Measurements from ENCODE around the gene COL18A1. TPM values are rescaled to one million over a fixed set of nuclear protein-coding genes. Genes with fewer than 3 reads are reported as not detected.

Gene COL18A1
- total RNA-seq, 2 donors from 2014 or later, result 56.2 to 229 TPM

GRCh38 chr21:45416620-45417019 lies 11.7 kb downstream of the COL18A1 start:
- no peak for DNase-seq (ENCODE audit: low spot score)
- TF ChIP-seq CTCF (IDR thresholded peaks at IDR 0.05), result no peak
- no peak for TF ChIP-seq POLR2AphosphoS5 (IDR thresholded peaks at IDR 0.05)
- TF ChIP-seq POLR2A (IDR thresholded peaks at IDR 0.05), result no peak
- 81% methylated on average over 8 of the region's 8 CpGs for WGBS
- Histone ChIP-seq H3K4me1 (replicated peaks) (no peaks in the 10 kb centered on the region), H3K4me3 (no peak overlapping the region), H3K36me3 (no peaks in the 10 kb centered on the region), H3K27ac (no peak overlapping the region), H3K9me3 (no peaks in the 10 kb centered on the region), H3K27me3 (replicated peaks; ENCODE audit: insufficient read depth) (no peaks in the 10 kb centered on the region)
- intact Hi-C loops (cut with DNase I), result no loop called here

- H3K4me1 ChIP-seq (replicated peaks), result no peaks in the 10 kb centered on the region
- DNase-seq (ENCODE audit: low spot score), result no peak
- H3K27ac ChIP-seq, result peak overlapping the region in 1 of 2 donors; percentile 27
- TF ChIP-seq POLR2A (IDR thresholded peaks at IDR 0.05), result no peak
- no peak for TF ChIP-seq POLR2AphosphoS5 (IDR thresholded peaks at IDR 0.05)
- TF ChIP-seq CTCF (IDR thresholded peaks at IDR 0.05), result no peak
- 82% methylated on average over 22 of the region's 22 CpGs for WGBS
- intact Hi-C loops (cut with DNase I), result no loop called here
- H3K9me3 ChIP-seq, result no peaks in the 10 kb centered on the region
- H3K27me3 ChIP-seq (replicated peaks; ENCODE audit: insufficient read depth), result no peaks in the 10 kb centered on the region
- no peak overlapping the region for H3K4me3 ChIP-seq
- H3K36me3 ChIP-seq, result no peaks in the 10 kb centered on the region
These were observed 12.4 kb downstream of the COL18A1 start for GRCh38 chr21:45417256-45417950.

- DNase-seq (ENCODE audit: low spot score), result no peak
- H3K9me3 ChIP-seq, result no peaks in the 10 kb centered on the region
- H3K36me3 ChIP-seq, result no peaks in the 10 kb centered on the region
- WGBS, result 89% methylated on average over 15 of the region's 20 CpGs
- no peak overlapping the region for H3K4me3 ChIP-seq
- peak overlapping the region in 1 of 2 donors; percentile 27 for H3K27ac ChIP-seq
- H3K27me3 ChIP-seq (replicated peaks; ENCODE audit: insufficient read depth), result no peaks in the 10 kb centered on the region
- TF ChIP-seq POLR2AphosphoS5 (IDR thresholded peaks at IDR 0.05) (no peak), CTCF (IDR thresholded peaks at IDR 0.05) (no peak), POLR2A (IDR thresholded peaks at IDR 0.05) (no peak)
- intact Hi-C loops (cut with DNase I), result no loop called here
- H3K4me1 ChIP-seq (replicated peaks), result no peaks in the 10 kb centered on the region
These were observed 13.0 kb downstream of the COL18A1 start for GRCh38 chr21:45417951-45418300.

GRCh38 chr21:45418301-45419071 lies 13.5 kb downstream of the COL18A1 start:
- intact Hi-C loops (cut with DNase I), result no loop called here
- H3K4me1 ChIP-seq (replicated peaks), result no peaks in the 10 kb centered on the region
- H3K9me3 ChIP-seq, result no peaks in the 10 kb centered on the region
- peak overlapping the region in 1 of 2 donors; percentile 27 for H3K27ac ChIP-seq
- TF ChIP-seq POLR2A (IDR thresholded peaks at IDR 0.05) (no peak), POLR2AphosphoS5 (IDR thresholded peaks at IDR 0.05) (no peak), CTCF (IDR thresholded peaks at IDR 0.05) (no peak)
- 81% methylated on average over 31 of the region's 34 CpGs for WGBS
- H3K36me3 ChIP-seq, result no peaks in the 10 kb centered on the region
- DNase-seq (ENCODE audit: low spot score), result no peak
- H3K27me3 ChIP-seq (replicated peaks; ENCODE audit: insufficient read depth), result no peaks in the 10 kb centered on the region
- no peak overlapping the region for H3K4me3 ChIP-seq
